Dedifferentiated amniotic fluid mesenchymal stem cell (primary cell): Measurements from ENCODE around the gene CALHM3.
A peak's percentile ranks its signal among the peaks of the same experiment; 100 is the strongest.
"Not testable (repeated sequence)": the region's sequence is repeated elsewhere in the genome, so short reads cannot be mapped to it uniquely, and the experiment has no call there.

Experiments
- DNase-seq: peaks from one replicate; pipeline ENCODE4 v3.0.0-alpha.2; 2016; ENCODE audit errors: extremely low spot score

Gene CALHM3

DNA sequence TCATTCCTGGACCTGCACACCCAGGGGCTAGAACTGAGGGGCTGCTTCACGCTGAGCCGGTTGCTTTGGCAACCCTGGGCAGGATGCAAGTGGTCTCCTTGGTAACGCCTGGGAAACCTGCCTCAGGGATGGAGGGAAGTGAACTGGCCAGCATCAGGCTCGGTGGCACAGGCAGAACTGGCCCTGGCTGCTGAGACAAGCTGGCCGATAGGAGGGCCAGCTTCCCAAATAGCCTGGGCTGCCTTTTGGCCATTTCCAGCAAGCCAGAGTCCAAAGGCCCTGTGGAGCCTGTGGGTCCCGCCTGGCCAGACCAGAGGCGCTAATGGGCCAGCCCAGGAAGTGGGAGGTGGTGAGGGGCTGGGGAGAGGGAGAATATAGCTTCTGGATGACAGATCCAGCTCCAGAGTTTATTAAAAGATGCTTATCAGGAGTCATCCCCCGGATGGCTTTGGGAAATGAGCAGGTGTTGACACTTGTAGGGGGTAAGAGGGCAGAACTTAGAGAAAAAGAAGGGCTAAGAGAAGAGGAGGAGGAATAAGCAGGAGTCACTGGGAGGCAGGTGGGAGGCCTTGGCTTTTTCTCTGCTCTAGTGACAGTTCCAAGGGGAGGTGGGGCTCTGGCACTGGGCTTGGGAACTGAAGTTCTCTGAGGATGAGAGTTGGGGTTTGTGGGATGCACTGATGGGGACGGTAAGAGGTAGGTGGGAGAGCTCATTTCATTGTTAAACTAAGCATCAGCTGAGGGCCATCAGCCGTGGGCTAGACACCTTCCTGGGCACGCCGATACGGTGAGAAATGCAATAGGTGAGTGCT, 24.0 kb upstream of the CALHM3 start:
- no peak for DNase-seq

GRCh38 chr10:103501186-103501585, 22.1 kb upstream of the CALHM3 start:
- DNase-seq, result no peak

DNA sequence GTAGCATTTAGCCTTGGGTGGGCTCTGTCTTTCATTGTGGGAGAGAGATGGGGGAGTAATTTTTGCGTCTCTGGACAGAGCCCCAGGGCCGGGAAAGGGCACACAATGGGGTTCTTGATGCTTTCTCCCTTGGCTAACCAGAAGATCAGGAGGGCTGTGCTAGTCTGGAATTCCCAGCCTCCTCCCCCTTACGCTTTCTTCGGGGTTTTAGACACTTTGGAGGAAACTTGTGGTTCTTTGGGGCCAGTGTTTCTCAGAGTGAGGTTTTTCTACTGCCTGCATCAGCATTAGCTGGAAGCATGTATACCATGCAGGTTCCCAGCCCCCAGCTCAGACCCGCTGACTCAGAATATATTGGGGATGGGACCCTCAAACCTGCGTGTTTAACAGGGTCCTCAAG, 21.4 kb upstream of the CALHM3 start:
- DNase-seq, result no peak

GRCh38 chr10:103499881-103500280, 20.8 kb upstream of the CALHM3 start:
- DNase-seq, result no peak

- DNase-seq, result no peak
Observed at GRCh38 chr10:103498936-103499638, 20.0 kb upstream of the CALHM3 start.

DNA sequence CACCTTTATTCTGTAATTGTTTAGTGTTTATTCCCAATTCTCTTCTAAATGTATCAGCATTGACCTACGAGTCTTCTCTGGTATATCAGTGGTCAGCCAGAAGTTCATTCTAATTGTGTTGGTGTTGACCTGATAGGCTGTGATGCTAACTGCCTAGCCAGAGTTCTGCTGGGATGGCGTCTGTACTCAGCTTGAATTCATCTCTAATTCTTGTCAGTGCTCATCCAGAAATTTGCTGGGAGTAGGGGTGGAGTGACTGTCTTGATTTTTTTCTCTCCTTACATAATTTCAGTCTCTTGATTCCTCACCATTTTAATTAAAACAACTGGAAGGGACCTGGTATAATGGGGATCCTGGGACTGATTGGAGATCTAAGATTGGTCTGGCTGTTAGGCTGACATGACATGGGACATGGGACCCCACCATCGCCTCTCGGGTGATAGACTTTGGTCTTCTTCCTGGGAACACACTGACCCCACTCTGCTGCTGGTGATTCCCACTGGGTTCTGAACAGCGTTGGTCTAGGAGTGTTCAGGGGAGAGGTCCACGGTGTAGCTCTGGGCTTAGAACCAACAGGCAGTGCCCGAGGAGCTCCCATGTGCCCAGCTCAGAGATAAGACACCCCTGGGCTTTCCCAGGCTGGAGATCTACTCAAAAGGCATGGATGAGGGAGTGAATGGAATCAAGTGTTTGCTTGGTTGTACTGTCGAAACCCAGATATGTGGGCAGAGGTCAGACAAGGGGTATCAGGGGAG, 18.3 kb upstream of the CALHM3 start:
- DNase-seq, result no peak

DNA sequence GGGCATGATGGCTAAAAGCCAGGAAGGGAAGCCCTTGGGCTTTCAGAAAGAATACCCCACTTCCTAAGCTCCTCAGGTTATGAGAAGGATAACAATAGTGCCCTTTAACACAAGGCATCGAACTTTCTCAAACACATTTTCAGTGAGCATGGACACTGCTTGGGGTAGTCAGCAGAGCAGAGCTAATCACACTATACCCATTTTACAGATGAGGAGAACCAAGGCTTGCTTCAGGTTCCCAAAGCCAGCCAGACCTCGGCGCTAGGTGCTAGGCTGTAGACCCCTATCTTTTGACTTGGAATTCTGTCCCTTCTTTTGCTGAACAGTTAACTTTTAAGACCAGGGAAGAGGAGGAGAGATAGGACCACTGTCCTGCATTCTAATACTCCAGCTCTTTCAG, 16.3 kb upstream of the CALHM3 start:
- no peak for DNase-seq

GRCh38 chr10:103493916-103494877, 15.2 kb upstream of the CALHM3 start:
- no peak for DNase-seq

- DNase-seq, result no peak
Observed at GRCh38 chr10:103493362-103493915, 14.4 kb upstream of the CALHM3 start, which contains the start of gene NEURL1. Gene NEURL1 (plus strand): TSS chr10:103493705. CDS start chr10:103494388, 683 bp downstream.

DNA sequence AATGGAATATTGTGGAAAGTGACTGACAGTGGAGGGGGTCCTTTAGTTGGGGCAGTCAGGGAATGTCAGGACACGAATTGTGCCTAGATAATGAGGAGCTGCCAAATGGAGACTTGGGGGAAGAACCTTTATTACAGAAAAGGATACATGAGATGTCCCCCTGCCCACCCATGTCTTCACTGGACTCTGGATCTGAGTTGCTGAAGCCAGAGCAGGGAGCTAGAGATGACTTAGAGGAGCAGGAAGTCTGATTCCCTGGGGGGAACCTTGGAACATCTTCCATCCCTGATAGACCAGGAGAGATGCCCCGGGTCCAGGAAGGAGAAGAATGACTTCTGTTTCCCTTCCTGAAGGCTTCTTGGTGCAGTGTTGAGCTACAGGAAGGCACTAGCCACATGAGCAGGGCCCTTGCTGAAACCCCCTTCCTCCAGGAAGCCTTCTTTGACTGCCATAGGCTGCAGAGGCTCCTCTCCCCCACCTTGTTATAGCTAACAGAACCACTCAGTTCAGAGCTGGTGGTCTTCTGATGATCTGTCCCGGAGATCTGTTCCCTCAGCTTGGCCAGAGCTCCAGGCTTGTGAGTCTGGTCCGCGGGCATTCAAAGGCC, 13.7 kb upstream of the CALHM3 start:
- no peak for DNase-seq

DNA sequence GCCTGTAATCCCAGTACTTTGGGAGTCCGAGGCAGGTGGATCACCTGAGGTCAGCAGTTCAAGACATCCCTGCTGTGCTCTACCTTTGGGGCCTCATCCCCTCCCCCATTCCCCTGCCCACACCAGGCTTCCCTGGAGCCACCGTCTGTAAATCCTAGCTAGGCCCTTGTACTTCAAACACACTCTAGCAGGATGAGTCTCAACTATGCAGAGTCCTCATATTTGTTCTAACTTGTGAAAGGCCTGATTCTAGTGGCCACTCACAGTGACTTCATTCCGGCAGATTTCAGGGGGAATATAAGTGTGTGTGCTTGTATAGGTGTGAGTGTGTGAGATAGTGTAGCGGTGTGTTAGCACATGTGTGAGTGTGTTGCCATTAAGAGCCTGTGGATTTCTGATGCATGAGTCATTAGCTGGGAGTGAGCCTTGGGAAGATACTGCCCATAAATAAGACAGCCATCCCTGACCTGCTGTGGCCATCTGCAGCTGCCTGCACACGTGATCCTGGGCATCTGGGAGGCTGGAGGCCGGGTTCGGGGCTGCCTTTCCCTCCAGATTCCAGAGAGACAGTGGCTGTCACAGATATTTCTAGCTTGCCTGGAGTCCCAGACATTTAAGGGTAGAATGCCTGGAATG, 12.8 kb upstream of the CALHM3 start:
- DNase-seq, result peak; percentile 79

- no peak for DNase-seq
Observed at GRCh38 chr10:103490986-103491314, 11.9 kb upstream of the CALHM3 start.

- DNase-seq, result no peak
Observed at GRCh38 chr10:103487410-103487708, 8.3 kb upstream of the CALHM3 start.

- DNase-seq, result not testable (repeated sequence)
Observed at GRCh38 chr10:103486635-103487409, 7.8 kb upstream of the CALHM3 start.

DNA sequence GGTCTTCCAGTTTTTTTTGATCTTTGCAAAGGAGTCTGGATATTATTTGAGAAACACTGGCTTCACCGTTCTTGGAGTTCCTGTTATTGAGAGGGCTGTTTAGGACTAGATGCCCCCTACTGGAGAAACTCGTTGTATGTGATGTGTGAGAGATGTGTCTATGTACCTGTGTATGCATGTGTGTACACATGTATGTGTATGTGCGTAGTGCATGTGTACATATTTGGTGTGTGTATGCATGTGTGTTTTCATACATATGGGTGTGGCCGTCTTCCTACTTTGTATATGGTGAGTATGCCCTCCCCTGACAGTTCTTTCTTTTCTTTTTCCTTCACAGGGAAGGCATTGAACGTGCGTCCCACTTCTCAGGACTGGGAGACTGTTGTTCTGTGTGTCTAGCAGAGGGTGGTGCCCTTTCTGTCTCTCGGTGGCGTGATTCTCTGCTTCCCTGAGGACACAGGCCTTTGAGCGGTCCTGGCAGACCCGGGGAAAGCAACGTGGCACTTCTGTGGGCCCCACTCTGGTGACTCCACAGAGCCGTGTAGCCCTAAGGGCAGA, 3.0 kb upstream of the CALHM3 start:
- peak; percentile 51 for DNase-seq

DNA sequence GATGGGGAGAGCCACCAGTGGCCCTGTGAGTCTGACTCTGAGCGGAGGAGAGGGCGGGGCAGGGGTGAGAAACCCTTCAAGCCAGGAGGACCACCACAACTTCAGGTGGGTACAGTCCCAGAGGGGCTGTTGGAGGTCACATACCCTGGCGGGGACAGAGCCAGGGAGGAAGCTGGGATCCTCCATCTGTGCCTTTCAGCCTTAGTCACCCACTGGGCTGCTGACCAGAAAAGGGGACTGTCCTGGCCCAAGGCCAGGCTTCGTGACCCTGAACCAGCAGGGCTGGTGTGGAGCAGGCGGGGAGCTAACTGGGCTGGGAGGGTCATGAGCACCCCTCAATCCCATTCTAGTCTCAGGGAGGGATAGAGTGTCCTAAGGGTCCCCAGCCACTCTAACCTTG, 1.5 kb upstream of the CALHM3 start:
- DNase-seq, result no peak

DNA sequence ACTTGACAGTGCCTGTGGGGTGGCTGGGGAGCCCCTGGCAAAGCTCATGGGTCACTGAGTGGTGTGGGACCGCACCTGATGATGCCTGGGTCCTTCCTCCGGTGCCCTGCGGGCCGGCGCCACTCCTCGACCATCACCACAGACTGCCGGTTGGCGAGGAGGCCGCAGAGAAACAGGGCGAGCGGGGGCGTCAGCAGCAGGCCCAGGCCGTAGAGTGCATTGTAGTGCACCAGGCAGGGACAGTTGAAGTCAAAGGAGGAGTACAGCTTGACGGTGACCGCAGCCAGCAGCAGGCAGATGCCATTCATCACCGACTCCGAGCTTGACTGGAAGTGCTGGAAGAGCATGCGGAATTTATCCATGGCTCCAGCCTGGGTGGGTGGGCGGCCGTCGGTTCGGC, 369 bp downstream of the CALHM3 start:
- no peak for DNase-seq

DNA sequence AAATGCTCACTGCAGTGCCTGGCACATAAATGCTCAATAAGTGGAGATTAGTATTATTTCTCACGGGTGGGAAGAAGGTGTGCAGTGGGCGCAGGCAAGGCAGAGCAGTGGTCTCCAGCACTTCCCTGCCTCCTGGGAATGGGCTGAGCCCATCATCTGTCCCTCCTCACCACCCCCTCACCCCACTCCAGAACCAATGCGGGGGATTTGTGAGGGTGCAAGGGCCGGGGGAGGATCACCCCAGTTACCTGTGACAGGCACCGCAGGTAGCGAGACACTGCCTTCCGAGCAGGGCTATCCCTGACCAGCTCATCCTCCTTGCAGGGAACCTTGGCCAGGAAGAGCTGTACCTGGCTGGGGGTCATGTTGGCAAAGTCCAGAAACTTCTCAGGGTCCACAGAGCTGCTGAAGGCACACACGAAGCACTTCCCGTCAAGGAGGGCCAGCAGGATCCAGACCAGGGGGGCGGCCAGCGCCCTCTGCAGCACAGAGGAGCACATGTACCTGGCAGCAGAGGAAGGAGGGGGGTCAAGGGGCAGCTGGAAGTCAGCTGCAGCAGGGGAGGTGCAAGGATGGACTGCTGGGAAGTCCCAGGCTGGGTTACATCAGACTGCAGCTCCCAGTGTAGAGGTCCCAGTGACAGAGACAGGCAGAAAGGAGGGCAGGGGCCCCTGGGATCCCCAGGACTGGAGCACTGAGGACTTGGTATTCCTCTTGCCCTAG, 2.8 kb downstream of the CALHM3 start:
- no peak for DNase-seq

DNA sequence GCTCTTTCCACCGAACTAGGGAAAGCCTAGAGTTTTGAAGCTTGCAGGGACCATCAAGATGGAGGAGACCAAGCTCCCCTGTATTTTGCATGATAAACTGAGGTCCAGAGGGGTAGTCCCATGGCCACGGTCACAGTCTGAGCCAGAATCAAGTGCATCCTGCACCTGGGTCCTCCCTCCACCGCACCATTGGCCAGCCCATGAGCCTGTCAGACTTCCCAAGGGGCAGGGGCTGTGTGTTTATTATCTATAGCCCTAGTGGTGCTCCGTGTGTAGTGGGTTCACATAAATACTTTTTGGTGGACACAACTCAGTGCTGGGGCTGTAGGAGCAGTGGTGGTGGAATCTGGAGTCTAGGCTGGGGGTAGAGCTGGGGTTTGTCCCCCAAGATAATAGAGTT, 3.6 kb downstream of the CALHM3 start:
- no peak for DNase-seq
